ENCODE results near the gene ELAVL4.

The ELAVL4 gene

DNA sequence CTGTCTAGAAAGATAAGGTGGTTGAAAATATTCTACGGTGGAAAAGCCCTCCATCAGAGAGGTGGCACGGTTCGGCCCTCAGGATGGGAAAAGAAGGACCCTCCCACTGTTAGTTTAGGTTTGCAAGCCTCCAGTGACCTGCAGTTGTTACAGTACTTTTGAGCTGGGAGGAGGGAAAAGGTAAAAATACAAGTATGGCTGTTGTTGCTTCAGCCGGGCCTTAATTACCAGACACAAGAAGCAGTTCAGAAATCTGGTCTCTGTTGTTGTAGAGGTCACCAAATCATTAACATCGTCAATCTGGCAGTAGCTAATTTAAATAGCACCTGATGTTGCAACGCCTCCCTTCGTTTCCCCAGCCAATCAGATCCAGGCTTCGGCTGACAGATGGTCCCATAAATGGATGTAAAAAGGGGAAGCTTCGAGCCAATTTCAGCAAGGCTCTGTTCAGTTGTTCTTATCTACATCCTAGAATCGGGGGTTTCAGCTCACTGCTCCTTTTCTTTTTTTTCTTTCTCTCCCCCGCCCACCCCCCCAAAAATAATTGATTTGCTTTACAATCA lies at the start of gene ELAVL4:
Gene ELAVL4, plus strand, starts transcription at position 424 of the 563 bp plus-strand sequence. CDS start 270 bp downstream, outside the sequence.
- no peaks in the 10 kb centered on the region for H3K36me3 ChIP-seq (ENCODE audit: insufficient read depth, low read length)
- H3K9ac ChIP-seq (ENCODE audit: insufficient read length) = no peak within 1 kb of the TSS
- no peaks in the 10 kb centered on the region for H3K9me3 ChIP-seq (ENCODE audit: low read depth, low read length)
- H3K4me3 ChIP-seq = no peak within 1 kb of the TSS
- no peak for DNase-seq (ENCODE audit: low read depth, low spot score)
- no peak within 1 kb of the TSS for H3K27ac ChIP-seq
- TF ChIP-seq POLR2AphosphoS5 (IDR thresholded peaks at IDR 0.05; ENCODE audit: borderline replicate concordance, low read depth, low read length) (no peak), EZH2 (IDR thresholded peaks at IDR 0.05) (no peak), FOXP2 (optimal IDR thresholded peaks at IDR 0.05; ENCODE audit: control extremely low read depth, extremely low read length, insufficient read depth) (no peak)

DNA sequence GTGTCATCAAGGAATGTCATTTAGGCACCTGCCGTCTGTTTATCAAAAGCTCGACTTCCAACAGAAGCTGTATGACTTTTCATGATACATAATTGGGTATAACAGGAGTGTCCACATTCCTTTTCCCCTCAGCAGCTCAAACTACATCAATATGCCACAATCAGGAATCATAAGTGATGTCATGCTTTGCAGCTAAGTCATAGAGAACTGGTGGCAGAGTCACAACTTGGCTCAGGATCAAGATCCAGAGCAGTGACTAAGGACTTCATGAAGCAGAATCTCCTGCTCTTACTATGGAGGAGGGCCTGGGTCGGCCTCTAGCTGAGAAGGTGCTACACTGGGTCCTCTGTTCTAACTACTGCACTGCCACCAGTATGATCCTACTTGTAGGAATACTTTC lies 48.4 kb upstream of the ELAVL4 start:
- Histone ChIP-seq H3K9ac (ENCODE audit: insufficient read length) (no peak overlapping the region), H3K27ac (no peak overlapping the region), H3K36me3 (ENCODE audit: insufficient read depth, low read length) (no peaks in the 10 kb centered on the region), H3K4me3 (no peak overlapping the region), H3K9me3 (ENCODE audit: low read depth, low read length) (no peaks in the 10 kb centered on the region)
- no peak for TF ChIP-seq FOXP2 (optimal IDR thresholded peaks at IDR 0.05; ENCODE audit: control extremely low read depth, extremely low read length, insufficient read depth)
- TF ChIP-seq EZH2 (IDR thresholded peaks at IDR 0.05) = no peak
- TF ChIP-seq POLR2AphosphoS5 (IDR thresholded peaks at IDR 0.05; ENCODE audit: borderline replicate concordance, low read depth, low read length) = no peak
- no peak for DNase-seq (ENCODE audit: low read depth, low spot score)

DNA sequence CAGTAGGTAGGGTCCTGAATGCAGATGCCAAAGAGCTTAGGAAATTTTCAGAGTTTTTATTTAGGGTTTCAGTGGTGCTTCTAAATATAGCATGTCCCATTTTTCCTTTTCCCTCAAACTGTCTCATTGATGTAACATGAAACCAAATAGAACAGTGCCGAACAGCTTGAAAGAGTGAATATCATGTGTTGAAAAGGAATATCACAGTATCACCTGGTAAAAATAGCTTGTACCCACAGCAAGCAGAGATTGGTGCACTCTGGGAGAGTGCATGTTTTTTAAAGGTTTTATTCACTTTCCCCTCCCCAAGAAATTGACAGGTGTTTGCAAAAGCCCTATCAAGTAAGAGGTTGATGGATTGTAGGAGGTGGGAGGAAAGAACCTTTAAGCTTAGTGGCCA lies 41.9 kb upstream of the ELAVL4 start:
- Histone ChIP-seq H3K27ac (no peak overlapping the region), H3K9ac (ENCODE audit: insufficient read length) (no peak overlapping the region), H3K36me3 (ENCODE audit: insufficient read depth, low read length) (no peaks in the 10 kb centered on the region), H3K4me3 (no peak overlapping the region), H3K9me3 (ENCODE audit: low read depth, low read length) (no peaks in the 10 kb centered on the region)
- no peak for DNase-seq (ENCODE audit: low read depth, low spot score)
- TF ChIP-seq EZH2 (IDR thresholded peaks at IDR 0.05) (no peak), POLR2AphosphoS5 (IDR thresholded peaks at IDR 0.05; ENCODE audit: borderline replicate concordance, low read depth, low read length) (no peak), FOXP2 (optimal IDR thresholded peaks at IDR 0.05; ENCODE audit: control extremely low read depth, extremely low read length, insufficient read depth) (no peak)

DNA sequence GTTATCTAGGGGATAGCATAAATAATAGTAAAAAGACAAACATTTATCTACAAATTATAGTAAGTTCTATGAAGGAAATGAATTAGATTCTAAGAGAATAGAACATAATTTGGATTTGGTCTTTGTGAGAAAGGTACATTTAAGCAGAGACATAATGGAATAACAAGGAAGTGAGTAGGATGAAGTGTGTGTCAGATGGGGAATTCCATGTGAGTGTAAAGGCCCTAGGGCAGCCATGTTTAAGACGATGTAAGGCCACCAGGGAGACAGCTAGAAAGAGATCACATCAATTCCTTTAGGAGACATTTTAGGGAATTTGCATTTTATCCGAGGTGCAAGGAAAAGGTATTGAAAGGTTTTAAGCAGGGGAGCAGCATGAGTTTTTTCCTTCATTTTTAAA lies 33.8 kb upstream of the ELAVL4 start:
- Histone ChIP-seq H3K36me3 (ENCODE audit: insufficient read depth, low read length) (no peaks in the 10 kb centered on the region), H3K4me3 (no peak overlapping the region), H3K27ac (no peak overlapping the region), H3K9ac (ENCODE audit: insufficient read length) (no peak overlapping the region), H3K9me3 (ENCODE audit: low read depth, low read length) (no peaks in the 10 kb centered on the region)
- no peak for TF ChIP-seq FOXP2 (optimal IDR thresholded peaks at IDR 0.05; ENCODE audit: control extremely low read depth, extremely low read length, insufficient read depth)
- no peak for DNase-seq (ENCODE audit: low read depth, low spot score)

DNA sequence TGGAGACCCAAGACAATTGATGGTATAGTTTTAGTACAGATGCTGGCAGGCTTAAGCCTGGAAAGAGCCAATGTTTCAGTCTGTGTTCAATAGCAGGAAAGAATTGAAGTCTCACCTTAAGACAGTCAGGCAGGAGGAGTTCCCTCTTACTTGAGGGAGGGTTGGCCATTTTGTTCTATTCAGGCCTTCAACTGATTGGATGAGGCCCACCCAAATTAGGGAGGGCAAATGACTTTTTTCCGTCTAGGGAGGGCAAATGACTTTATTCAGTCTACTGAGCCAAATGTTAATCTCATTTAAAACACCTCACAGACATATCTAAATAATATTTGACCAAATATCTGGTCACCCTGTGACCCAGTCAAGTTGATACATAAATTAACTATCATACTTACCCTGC lies 31.4 kb upstream of the ELAVL4 start:
- DNase-seq (ENCODE audit: low read depth, low spot score) = no peak
- Histone ChIP-seq H3K36me3 (ENCODE audit: insufficient read depth, low read length) (no peaks in the 10 kb centered on the region), H3K4me3 (no peak overlapping the region), H3K27ac (no peak overlapping the region), H3K9me3 (ENCODE audit: low read depth, low read length) (no peaks in the 10 kb centered on the region), H3K9ac (ENCODE audit: insufficient read length) (no peak overlapping the region)
- TF ChIP-seq POLR2AphosphoS5 (IDR thresholded peaks at IDR 0.05; ENCODE audit: borderline replicate concordance, low read depth, low read length) (no peak), EZH2 (IDR thresholded peaks at IDR 0.05) (no peak), FOXP2 (optimal IDR thresholded peaks at IDR 0.05; ENCODE audit: control extremely low read depth, extremely low read length, insufficient read depth) (no peak)

DNA sequence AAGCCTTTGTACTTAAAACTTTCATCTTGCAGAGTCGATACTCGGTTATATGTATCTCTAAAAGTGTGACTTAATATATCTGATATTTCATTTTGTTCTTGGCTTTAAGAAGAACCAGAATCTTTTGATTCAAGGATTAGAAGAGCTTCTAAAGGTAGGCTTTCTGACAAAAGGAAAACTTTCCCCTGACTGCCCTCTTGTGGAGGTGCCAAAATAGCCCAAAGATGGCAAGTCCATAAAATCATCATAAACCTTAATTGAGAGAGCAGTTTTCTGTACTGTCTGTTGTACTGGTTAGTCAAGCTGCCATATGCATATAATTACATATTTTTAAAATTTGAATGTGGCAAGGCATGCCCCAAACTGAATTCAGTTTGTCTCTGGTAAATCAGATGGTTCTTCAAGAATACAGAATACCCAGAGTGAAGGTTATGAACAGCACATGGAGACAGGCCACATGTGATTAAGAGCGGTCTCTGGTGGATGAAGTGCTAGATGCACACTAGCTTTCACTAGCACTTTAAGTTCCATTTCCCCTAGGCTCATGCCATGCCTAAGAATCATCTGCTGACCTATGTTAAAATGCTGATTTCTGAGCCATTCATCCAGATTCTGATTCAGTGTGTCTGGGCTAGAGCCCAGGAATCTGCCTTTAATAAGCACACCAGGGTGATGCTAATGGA lies 27.7 kb upstream of the ELAVL4 start:
- DNase-seq (ENCODE audit: low read depth, low spot score) = no peak
- Histone ChIP-seq H3K9me3 (ENCODE audit: low read depth, low read length) (no peaks in the 10 kb centered on the region), H3K36me3 (ENCODE audit: insufficient read depth, low read length) (no peaks in the 10 kb centered on the region), H3K27ac (peak overlapping the region; percentile 69), H3K4me3 (no peak overlapping the region), H3K9ac (ENCODE audit: insufficient read length) (no peak overlapping the region)
- TF ChIP-seq FOXP2 (optimal IDR thresholded peaks at IDR 0.05; ENCODE audit: control extremely low read depth, extremely low read length, insufficient read depth) = no peak
- no peak for TF ChIP-seq EZH2 (IDR thresholded peaks at IDR 0.05)
- TF ChIP-seq POLR2AphosphoS5 (IDR thresholded peaks at IDR 0.05; ENCODE audit: borderline replicate concordance, low read depth, low read length) = no peak

DNA sequence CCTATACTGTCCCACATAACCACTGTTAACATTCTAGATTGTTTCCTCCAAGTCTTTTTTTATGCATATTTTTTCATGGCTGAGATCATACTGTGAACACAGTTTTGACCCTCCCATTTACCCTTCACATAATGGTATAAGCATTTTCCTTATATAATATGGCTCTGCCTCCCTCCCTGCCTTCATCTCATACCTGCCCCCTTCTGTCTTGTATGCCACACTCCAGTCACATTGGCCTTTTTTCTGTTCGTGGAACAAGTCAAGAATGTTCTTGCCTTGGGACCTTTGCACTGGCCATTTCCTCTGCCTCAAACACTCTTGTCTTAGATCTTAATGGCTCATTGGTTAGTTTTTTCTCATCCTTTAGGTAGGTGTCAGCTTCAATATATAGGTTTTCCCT lies 24.3 kb upstream of the ELAVL4 start:
- no peaks in the 10 kb centered on the region for H3K9me3 ChIP-seq (ENCODE audit: low read depth, low read length)
- DNase-seq (ENCODE audit: low read depth, low spot score) = no peak
- H3K27ac ChIP-seq = no peak overlapping the region
- no peak overlapping the region for H3K4me3 ChIP-seq
- H3K36me3 ChIP-seq (ENCODE audit: insufficient read depth, low read length) = no peaks in the 10 kb centered on the region
- no peak overlapping the region for H3K9ac ChIP-seq (ENCODE audit: insufficient read length)
- TF ChIP-seq EZH2 (IDR thresholded peaks at IDR 0.05) (no peak), POLR2AphosphoS5 (IDR thresholded peaks at IDR 0.05; ENCODE audit: borderline replicate concordance, low read depth, low read length) (no peak), FOXP2 (optimal IDR thresholded peaks at IDR 0.05; ENCODE audit: control extremely low read depth, extremely low read length, insufficient read depth) (no peak)

DNA sequence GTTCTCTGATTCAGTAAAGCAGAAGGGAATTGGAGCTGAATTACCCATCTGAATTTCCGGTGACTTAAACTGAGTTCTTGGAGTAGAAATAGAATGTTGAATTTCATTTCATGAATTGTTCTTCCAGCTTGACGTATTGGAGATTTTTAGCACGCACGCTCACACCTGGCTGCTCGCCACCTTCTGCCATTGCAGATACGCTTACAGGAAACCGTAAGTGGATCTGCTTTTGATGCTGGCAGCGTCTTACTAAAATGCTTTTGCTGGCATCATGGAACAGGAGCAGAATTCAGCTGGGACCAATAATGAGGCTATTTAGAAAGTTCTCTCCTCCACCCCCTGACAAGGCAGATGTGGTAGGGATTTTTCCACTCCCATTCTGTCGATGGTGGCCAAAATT lies 17.7 kb upstream of the ELAVL4 start:
- Histone ChIP-seq H3K36me3 (ENCODE audit: insufficient read depth, low read length) (no peaks in the 10 kb centered on the region), H3K27ac (no peak overlapping the region), H3K9me3 (ENCODE audit: low read depth, low read length) (no peaks in the 10 kb centered on the region), H3K9ac (ENCODE audit: insufficient read length) (no peak overlapping the region), H3K4me3 (no peak overlapping the region)
- TF ChIP-seq POLR2AphosphoS5 (IDR thresholded peaks at IDR 0.05; ENCODE audit: borderline replicate concordance, low read depth, low read length) (no peak), FOXP2 (optimal IDR thresholded peaks at IDR 0.05; ENCODE audit: control extremely low read depth, extremely low read length, insufficient read depth) (no peak), EZH2 (IDR thresholded peaks at IDR 0.05) (no peak)
- DNase-seq (ENCODE audit: low read depth, low spot score) = no peak

DNA sequence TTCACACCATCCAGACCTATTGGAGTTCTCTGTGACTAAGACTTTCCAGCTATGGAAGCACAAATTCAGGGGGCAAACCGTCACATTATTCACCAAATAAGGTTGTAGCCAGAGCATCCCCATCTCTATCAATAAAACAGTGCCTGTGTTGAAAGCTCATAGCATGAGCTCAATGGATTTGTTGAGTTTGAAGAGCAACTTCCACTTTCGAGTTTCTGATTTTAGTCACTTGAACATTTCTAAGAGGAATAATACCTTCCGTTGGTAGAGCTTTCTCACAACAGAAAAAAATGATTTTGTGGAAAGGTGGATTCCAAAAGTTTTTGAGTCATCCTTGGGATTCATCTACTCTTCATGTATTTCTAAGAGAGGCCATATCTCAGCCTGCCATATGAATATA lies 13.0 kb upstream of the ELAVL4 start:
- TF ChIP-seq FOXP2 (optimal IDR thresholded peaks at IDR 0.05; ENCODE audit: control extremely low read depth, extremely low read length, insufficient read depth) (no peak), POLR2AphosphoS5 (IDR thresholded peaks at IDR 0.05; ENCODE audit: borderline replicate concordance, low read depth, low read length) (no peak), EZH2 (IDR thresholded peaks at IDR 0.05) (no peak)
- no peak overlapping the region for H3K9ac ChIP-seq (ENCODE audit: insufficient read length)
- DNase-seq (ENCODE audit: low read depth, low spot score) = no peak

More for the DNA sequence above, 13.0 kb upstream of the ELAVL4 start:
- Histone ChIP-seq H3K4me3 (no peak overlapping the region), H3K27ac (no peak overlapping the region), H3K9me3 (ENCODE audit: low read depth, low read length) (no peaks in the 10 kb centered on the region), H3K36me3 (ENCODE audit: insufficient read depth, low read length) (no peaks in the 10 kb centered on the region)

Measured in SK-N-MC (cell line).